ENCODE measurements around the gene TMEM170A. TPM values are rescaled to one million over a fixed set of nuclear protein-coding genes. Genes with fewer than 3 reads are reported as not detected.

TMEM170A gene
- total RNA-seq, 1 experiment from 2014 or later = 46.8 TPM

GRCh38 chr16:75423723-75424104, 40.8 kb downstream of the TMEM170A start:
- H3K9ac ChIP-seq (ENCODE audit: extremely low read depth, insufficient read length, low read length) = no peak overlapping the region
- no peak overlapping the region for H2BK12ac ChIP-seq (ENCODE audit: insufficient read length, low read depth, low read length)
- H3K4ac ChIP-seq (ENCODE audit: low read depth, low read length) = no peak overlapping the region
- H4K20me1 ChIP-seq (ENCODE audit: control insufficient read depth, insufficient read depth, insufficient read length) = no peaks in the 10 kb centered on the region
- no peak overlapping the region for H3K18ac ChIP-seq (ENCODE audit: insufficient read length, low read depth, low read length)
- H4K91ac ChIP-seq (ENCODE audit: insufficient read length, low read depth, low read length) = no peak overlapping the region
- no peak overlapping the region for H2AFZ ChIP-seq (ENCODE audit: low read length)
- H3K27me3 ChIP-seq (ENCODE audit: insufficient read depth, low read length) = no peaks in the 10 kb centered on the region
- no peaks in the 10 kb centered on the region for H3K23me2 ChIP-seq (ENCODE audit: insufficient read length, low read depth, low read length, poor library complexity, severe bottlenecking)
- H2BK5ac ChIP-seq (ENCODE audit: insufficient read length, low read length) = no peak overlapping the region
- Mint-ChIP-seq H3K27me3 (ENCODE audit: low read depth) (no peaks in the 10 kb centered on the region), H3K4me1 (peaks cover 32 to 33% of the 10 kb centered on the region in 2 experiments), H3K9me3 (no peaks in the 10 kb centered on the region), H3K36me3 (ENCODE audit: insufficient read depth in 1 of 3, low read depth in 3 of 3) (peaks cover 7 to 14% (median 9%) of the 10 kb centered on the region in 3 experiments; a peak in 5 of 7 replicates), H3K27ac (peak overlapping the region; percentile 58 to 72 (median 61); a peak in 1 of 7 replicates), H3K4me3 (no peak overlapping the region)
- H3K9me3 ChIP-seq (ENCODE audit: control insufficient read depth, low read depth, low read length) = no peaks in the 10 kb centered on the region
- H3K79me1 ChIP-seq (ENCODE audit: insufficient read depth, low read depth, low read length, poor library complexity, severe bottlenecking) = peaks cover 7% of the 10 kb centered on the region
- H3K4me2 ChIP-seq (ENCODE audit: insufficient read depth, insufficient read length, low read length) = no peak overlapping the region
- H3K79me2 ChIP-seq (ENCODE audit: insufficient read depth, low read length) = peaks cover 19% of the 10 kb centered on the region; the same call in 1 of the 2 replicates
- H4K5ac ChIP-seq (ENCODE audit: insufficient read length, low read depth, low read length) = no peak overlapping the region
- H2BK15ac ChIP-seq (ENCODE audit: low read depth, low read length) = no peak overlapping the region
- no peak for DNase-seq
- H3K23ac ChIP-seq (ENCODE audit: insufficient read length, low read depth, low read length) = no peak overlapping the region
- no peaks in the 10 kb centered on the region; the same call in 1 of the 2 replicates for H3K4me1 ChIP-seq (ENCODE audit: insufficient read depth, low read length)
- no peak overlapping the region for H2BK20ac ChIP-seq (ENCODE audit: low read depth, low read length, poor library complexity, severe bottlenecking)
- no peak for TF ChIP-seq CTCF (conservative IDR thresholded peaks at IDR 0.05)
- no peak overlapping the region for H2BK120ac ChIP-seq (ENCODE audit: low read depth, low read length, poor library complexity, severe bottlenecking)
- no peak overlapping the region for H3K56ac ChIP-seq (ENCODE audit: insufficient read length, low read depth, low read length)
- no CpG with 5 or more reads among the region's 4 CpGs for WGBS (ENCODE audit: extremely low coverage, insufficient read length, low lambda C conversion rate)
- no peak overlapping the region for H2AK5ac ChIP-seq (ENCODE audit: insufficient read length, low read length)
- H4K8ac ChIP-seq (replicated peaks; ENCODE audit: insufficient read length, low read depth, low read length) = no peak overlapping the region
- no peak overlapping the region for H3K14ac ChIP-seq (ENCODE audit: insufficient read depth, low read length)
- H3K27ac ChIP-seq (ENCODE audit: insufficient read length, low read depth, low read length) = no peak overlapping the region
- no peak overlapping the region for H3T11ph ChIP-seq (ENCODE audit: low read length)

Data from H9 (cell line).